AG09319 (cell line): ENCODE data around the gene SLC35E1.

Source experiments
- DNase-seq: peaks from one replicate; pipeline ENCODE4 v3.0.0-alpha.2; 2010; ENCODE audit warnings: low read depth; ENCODE audit errors: extremely low read depth
- CTCF ChIP-seq: IDR thresholded peaks from 2 replicates; pipeline ENCODE4 v1.5.1; 2011; ENCODE audit warnings: low read depth, mild to moderate bottlenecking, inconsistent platforms, low read length, moderate library complexity

The SLC35E1 gene

GRCh38 chr19:16598848-16599247 is 26.6 kb upstream of the SLC35E1 start:
- DNase-seq: no peak
- TF ChIP-seq CTCF: no peak

GRCh38 chr19:16596399-16596798 is 24.2 kb upstream of the SLC35E1 start:
- no peak for TF ChIP-seq CTCF
- DNase-seq: no peak

GRCh38 chr19:16595097-16595496 is 22.9 kb upstream of the SLC35E1 start:
- DNase-seq: no peak
- TF ChIP-seq CTCF: no peak

GRCh38 chr19:16594681-16595091 is 22.5 kb upstream of the SLC35E1 start:
- DNase-seq: no peak
- TF ChIP-seq CTCF: no peak

GRCh38 chr19:16594131-16594586 is 21.9 kb upstream of the SLC35E1 start:
- TF ChIP-seq CTCF: no peak
- DNase-seq: no peak

- DNase-seq: no peak
- TF ChIP-seq CTCF: no peak
These were observed 21.0 kb upstream of the SLC35E1 start for GRCh38 chr19:16593181-16593580.

GRCh38 chr19:16591803-16592556 is 19.8 kb upstream of the SLC35E1 start:
- DNase-seq: no peak
- TF ChIP-seq CTCF: no peak
